PC-9 (cell line): ENCODE measurements around the gene PDZRN4. TPM values are rescaled to one million over a fixed set of nuclear protein-coding genes. Genes with fewer than 3 reads are reported as not detected.
"Not testable (repeated sequence)": the region's sequence is repeated elsewhere in the genome, so short reads cannot be mapped to it uniquely, and the experiment has no call there.

ENCODE experiments used
- BruUV-seq: library from RNA; stranded (reverse); fragments of 400-500 nt; replicated peaks from 2 replicates; lab custom pipeline; 2021; lab: Mats Ljungman, UMichigan
- CTCF ChIA-PET: fragments of 300-600 bp; sonication (Branson Sonifier 250); formaldehyde crosslinking; loops from one replicate; lab custom pipeline; 2022; ENCODE audit warnings: antibody characterized with exemption; lab: Charles Lee
- POLR2A ChIA-PET: fragments of 300-600 bp; sonication (Branson Sonifier 250); formaldehyde crosslinking; loops from one replicate; lab custom pipeline; 2022; ENCODE audit warnings: antibody characterized with exemption; ENCODE audit not compliant: unreplicated experiment; lab: Charles Lee
- DNase-seq, 2 experiments: peaks; one replicate each; pipeline versions ENCODE4 v3.0.0 to v3.0.0-alpha.2; 2015 to 2022; ENCODE audit warnings: mixed read lengths in 1 of 2
- H2AFZ ChIP-seq: fragments of 200-600 bp; sonication (generic); 2 replicates; pipeline ENCODE4 v1.8.1; 2017; ENCODE audit warnings: antibody characterized with exemption
- H3F3A ChIP-seq: fragments of 200-600 bp; sonication (generic); 2 replicates; pipeline ENCODE4 v1.8.1; 2017; ENCODE audit warnings: antibody characterized with exemption, mild to moderate bottlenecking, low read depth; ENCODE audit not compliant: insufficient read depth
- H3K27ac ChIP-seq: fragments of 200-600 bp; sonication (generic); 2 replicates; pipeline ENCODE4 v1.6.1; 2016; ENCODE audit warnings: mixed run types
- H3K27me3 ChIP-seq: fragments of 200-600 bp; sonication (generic); 2 replicates; pipeline ENCODE4 v1.6.1; 2016; ENCODE audit warnings: low read depth, mixed run types; ENCODE audit not compliant: insufficient read depth
- H3K36me3 ChIP-seq: fragments of 200-600 bp; sonication (generic); 2 replicates; pipeline ENCODE4 v1.6.1; 2016; ENCODE audit warnings: low read depth, mixed run types
- H3K4me1 ChIP-seq: fragments of 200-600 bp; sonication (generic); replicated peaks from 2 replicates; pipeline ENCODE4 v1.6.1; 2016; ENCODE audit warnings: mixed run types; ENCODE audit not compliant: insufficient read depth
- H3K4me2 ChIP-seq: fragments of 200-600 bp; sonication (generic); 2 replicates; pipeline ENCODE4 v1.6.1; 2017; ENCODE audit warnings: mixed run types
- H3K4me3 ChIP-seq: fragments of 200-600 bp; sonication (generic); 2 replicates; pipeline ENCODE4 v1.6.1; 2016; ENCODE audit warnings: mixed run types
- H3K79me2 ChIP-seq: fragments of 200-600 bp; sonication (generic); 2 replicates; pipeline ENCODE4 v1.6.1; 2017; ENCODE audit warnings: low read depth, mixed run types
- H3K9me2 ChIP-seq: fragments of 200-600 bp; sonication (generic); 2 replicates; pipeline ENCODE4 v1.8.1; 2017; ENCODE audit warnings: mild to moderate bottlenecking; ENCODE audit not compliant: insufficient read depth
- H3K9me3 ChIP-seq: fragments of 200-600 bp; sonication (generic); 2 replicates; pipeline ENCODE4 v1.8.1; 2016; ENCODE audit warnings: low read depth; ENCODE audit not compliant: insufficient read depth
- H4K20me1 ChIP-seq: fragments of 200-600 bp; sonication (generic); 2 replicates; pipeline ENCODE4 v1.8.1; 2017; ENCODE audit not compliant: insufficient read depth
- CTCF ChIP-seq: fragments of 200-600 bp; sonication (generic); conservative IDR thresholded peaks from 2 replicates; pipeline ENCODE4 v1.6.1; 2017; ENCODE audit warnings: mixed run types, antibody characterized with exemption, mild to moderate bottlenecking, moderate library complexity
- EZH2 ChIP-seq: fragments of 200-600 bp; sonication (generic); IDR thresholded peaks from 2 replicates; pipeline ENCODE4 v1.8.0; 2017; ENCODE audit warnings: antibody characterized with exemption, low read depth
- intact Hi-C: fragments of 100-400 bp; cut with micrococcal nuclease; formaldehyde crosslinking; loops from one replicate; pipeline ENCODE4 v1.10.0; 2022; ENCODE audit not compliant: unreplicated experiment
- total RNA-seq: library from RNA; stranded (reverse); gene quantifications from 2 replicates; pipeline ENCODE4 v1.2.3, GENCODE V29; 2021

Gene PDZRN4
- total RNA-seq, 1 experiment from 2014 or later, result not detected

GRCh38 chr12:41167701-41168100 lies 20.4 kb upstream of the PDZRN4 start:
- H3F3A ChIP-seq, result no peaks in the 10 kb centered on the region
- CTCF ChIA-PET, result no interaction called here
- H3K27ac ChIP-seq, result no peak overlapping the region
- DNase-seq, result no peak
- POLR2A ChIA-PET, result no interaction called here
- BruUV-seq, result no TSS peak
- H3K36me3 ChIP-seq, result no peaks in the 10 kb centered on the region
- no peaks in the 10 kb centered on the region; the same call in 1 of the 2 replicates for H3K9me2 ChIP-seq
- H3K27me3 ChIP-seq, result no peaks in the 10 kb centered on the region
- no peak for TF ChIP-seq CTCF
- TF ChIP-seq EZH2, result no peak
- H3K4me1 ChIP-seq, result no peaks in the 10 kb centered on the region
- H3K79me2 ChIP-seq, result no peaks in the 10 kb centered on the region
- no peak overlapping the region for H2AFZ ChIP-seq
- H3K4me3 ChIP-seq, result no peak overlapping the region
- H4K20me1 ChIP-seq, result no peaks in the 10 kb centered on the region
- no peak overlapping the region for H3K4me2 ChIP-seq
- intact Hi-C loops, result no loop called here
- H3K9me3 ChIP-seq, result no peaks in the 10 kb centered on the region

GRCh38 chr12:41174602-41175001 lies 13.5 kb upstream of the PDZRN4 start:
- no TSS peak for BruUV-seq
- POLR2A ChIA-PET, result no interaction called here
- CTCF ChIA-PET, result no interaction called here
- no peaks in the 10 kb centered on the region for H4K20me1 ChIP-seq
- H3F3A ChIP-seq, result no peaks in the 10 kb centered on the region
- no peaks in the 10 kb centered on the region for H3K36me3 ChIP-seq
- DNase-seq, result no peak
- H3K4me2 ChIP-seq, result no peak overlapping the region
- H3K79me2 ChIP-seq, result no peaks in the 10 kb centered on the region
- no peaks in the 10 kb centered on the region for H3K4me1 ChIP-seq
- H3K27ac ChIP-seq, result no peak overlapping the region
- TF ChIP-seq EZH2 (no peak), CTCF (no peak)
- peaks cover 7% of the 10 kb centered on the region for H3K9me2 ChIP-seq
- H3K9me3 ChIP-seq, result no peaks in the 10 kb centered on the region
- no peak overlapping the region for H2AFZ ChIP-seq
- no peaks in the 10 kb centered on the region for H3K27me3 ChIP-seq
- intact Hi-C loops, result no loop called here
- H3K4me3 ChIP-seq, result no peak overlapping the region

DNA sequence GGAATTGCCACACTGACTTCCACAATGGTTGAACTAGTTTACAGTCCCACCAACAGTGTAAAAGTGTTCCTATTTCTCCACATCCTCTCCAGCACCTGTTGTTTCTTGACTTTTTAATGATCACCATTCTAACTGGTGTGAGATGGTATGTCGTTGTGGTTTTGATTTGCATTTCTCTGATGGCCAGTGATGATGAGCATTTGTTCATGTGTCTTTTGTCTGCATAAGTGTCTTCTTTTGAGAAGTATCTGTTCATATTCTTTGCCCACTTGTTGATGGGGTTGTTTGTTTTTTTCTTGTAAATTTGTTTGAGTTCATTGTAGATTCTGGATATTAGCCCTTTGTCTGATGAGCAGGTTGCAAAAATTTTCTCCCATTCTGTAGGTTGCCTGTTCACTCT lies 8.6 kb upstream of the PDZRN4 start:
- H2AFZ ChIP-seq, H3K36me3 ChIP-seq, H4K20me1 ChIP-seq, intact Hi-C loops, POLR2A ChIA-PET, H3K4me2 ChIP-seq, BruUV-seq, CTCF ChIA-PET, H3K9me3 ChIP-seq, H3K9me2 ChIP-seq, H3K4me1 ChIP-seq, H3K79me2 ChIP-seq, H3K27me3 ChIP-seq, H3K4me3 ChIP-seq, H3K27ac ChIP-seq, DNase-seq, H3F3A ChIP-seq: not testable (repeated sequence)

- H3K27ac ChIP-seq, result no peak overlapping the region
Measured at GRCh38 chr12:41184864-41185263, 3.3 kb upstream of the PDZRN4 start.

More at GRCh38 chr12:41184864-41185263, 3.3 kb upstream of the PDZRN4 start:
- no peaks in the 10 kb centered on the region for H3K4me1 ChIP-seq
- POLR2A ChIA-PET, result interaction anchor here (0.7 kb wide), 1 partner anchor 719 kb away, joined by 5 read pairs; no protein-coding TSS in a partner anchor
- no peaks in the 10 kb centered on the region; the same call in 1 of the 2 replicates for H3K9me3 ChIP-seq
- no peak for DNase-seq
- no peaks in the 10 kb centered on the region for H3K36me3 ChIP-seq
- H3K27me3 ChIP-seq, result no peaks in the 10 kb centered on the region
- TF ChIP-seq CTCF, result no peak
- no peak for TF ChIP-seq EZH2
- CTCF ChIA-PET, result no interaction called here
- no peaks in the 10 kb centered on the region for H3F3A ChIP-seq
- H4K20me1 ChIP-seq, result no peaks in the 10 kb centered on the region
- H3K9me2 ChIP-seq, result no peaks in the 10 kb centered on the region
- no peak overlapping the region for H3K4me2 ChIP-seq
- no peak overlapping the region for H3K4me3 ChIP-seq
- H2AFZ ChIP-seq, result no peak overlapping the region
- BruUV-seq, result no TSS peak
- no peaks in the 10 kb centered on the region for H3K79me2 ChIP-seq
- intact Hi-C loops, result no loop called here
